ENCODE data around the gene HSD17B13. TPM values are rescaled to one million over a fixed set of nuclear protein-coding genes. Genes with fewer than 3 reads are reported as not detected.

HSD17B13 gene
- total RNA-seq, 1 donor from 2014 or later = 4.2 TPM

Small RNA genes lying within 50 kb of the gene (microRNA-seq; reads per million reads assigned to microRNA genes)
- gene MIR5705 (ENCODE audit: borderline number of aligned reads) = not detected

Other genes with a start within 250 kb of the HSD17B13 start
- gene KLHL8, start 102.3 kb downstream of the HSD17B13 start, total RNA-seq = 20.6 TPM
- 140 TPM for gene HSD17B11, start 68.3 kb upstream of the HSD17B13 start, total RNA-seq
- gene NUDT9, start 99.7 kb upstream of the HSD17B13 start, total RNA-seq = 45.3 TPM
- 299 TPM for gene SPARCL1, start 206.5 kb upstream of the HSD17B13 start, total RNA-seq

Measured in lower lobe of right lung (tissue), 1 donor.